ENCODE measurements around the gene SLC8A2.

SLC8A2 gene

GRCh38 chr19:47514151-47514868 is 42.6 kb upstream of the SLC8A2 start:
- DNase-seq (ENCODE audit: extremely low read depth, low read depth): no peak
- no peak for TF ChIP-seq CTCF (IDR thresholded peaks at IDR 0.05; ENCODE audit: low read depth, low read length, missing control alignments)
- H3K4me3 ChIP-seq (replicated peaks; ENCODE audit: low read depth, low read length): peak overlapping the region; percentile 87

GRCh38 chr19:47512948-47513319 is 41.2 kb upstream of the SLC8A2 start:
- no peak for TF ChIP-seq CTCF (IDR thresholded peaks at IDR 0.05; ENCODE audit: low read depth, low read length, missing control alignments)
- peak overlapping the region; percentile 87 for H3K4me3 ChIP-seq (replicated peaks; ENCODE audit: low read depth, low read length)
- DNase-seq (ENCODE audit: extremely low read depth, low read depth): no peak

- peak overlapping the region; percentile 87 for H3K4me3 ChIP-seq (replicated peaks; ENCODE audit: low read depth, low read length)
- no peak for DNase-seq (ENCODE audit: extremely low read depth, low read depth)
- no peak for TF ChIP-seq CTCF (IDR thresholded peaks at IDR 0.05; ENCODE audit: low read depth, low read length, missing control alignments)
These were observed 40.7 kb upstream of the SLC8A2 start for GRCh38 chr19:47512183-47512947.

DNA sequence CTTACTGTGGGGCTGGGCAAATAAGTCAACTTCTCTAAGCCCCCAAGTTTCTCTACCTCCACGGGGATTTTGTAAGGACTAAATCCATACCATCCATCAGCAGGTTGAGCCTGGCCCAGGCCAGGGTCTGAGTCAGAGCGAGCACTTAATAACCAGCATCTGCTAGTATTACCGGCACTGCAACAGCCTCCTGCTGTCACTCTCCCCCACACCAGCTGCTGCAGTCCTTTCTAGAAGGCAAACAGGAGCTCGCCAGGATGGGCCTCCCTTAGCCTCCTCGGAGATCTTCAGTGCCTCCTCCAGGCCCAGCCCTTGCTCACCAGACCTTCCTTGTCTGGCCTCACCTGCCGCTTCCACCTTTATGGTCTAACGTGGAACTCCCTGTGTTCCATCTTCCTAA is 40.0 kb upstream of the SLC8A2 start:
- no peak for DNase-seq (ENCODE audit: extremely low read depth, low read depth)
- H3K4me3 ChIP-seq (replicated peaks; ENCODE audit: low read depth, low read length): no peak overlapping the region
- TF ChIP-seq CTCF (IDR thresholded peaks at IDR 0.05; ENCODE audit: low read depth, low read length, missing control alignments): no peak

DNA sequence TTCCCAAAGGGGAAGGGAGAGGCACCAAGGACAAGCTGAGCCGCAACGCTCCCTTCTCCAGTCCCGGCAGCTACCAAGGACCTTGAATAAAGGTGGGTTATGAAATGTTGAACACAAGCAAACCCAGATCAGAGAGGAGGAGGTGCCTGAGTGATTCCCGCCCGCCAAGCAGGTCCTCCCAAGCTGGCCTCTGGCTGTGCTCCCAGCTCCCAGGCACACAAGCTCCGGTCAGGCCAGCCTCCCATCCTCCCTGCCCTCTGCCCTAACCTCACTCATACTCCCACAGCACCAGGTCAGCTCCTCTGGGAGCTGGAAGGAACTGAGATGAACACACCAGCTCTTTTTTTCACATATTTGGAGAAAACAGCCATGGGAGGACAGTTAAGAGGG is 39.4 kb upstream of the SLC8A2 start:
- no peak for DNase-seq (ENCODE audit: extremely low read depth, low read depth)
- TF ChIP-seq CTCF (IDR thresholded peaks at IDR 0.05; ENCODE audit: low read depth, low read length, missing control alignments): no peak
- H3K4me3 ChIP-seq (replicated peaks; ENCODE audit: low read depth, low read length): no peak overlapping the region

DNA sequence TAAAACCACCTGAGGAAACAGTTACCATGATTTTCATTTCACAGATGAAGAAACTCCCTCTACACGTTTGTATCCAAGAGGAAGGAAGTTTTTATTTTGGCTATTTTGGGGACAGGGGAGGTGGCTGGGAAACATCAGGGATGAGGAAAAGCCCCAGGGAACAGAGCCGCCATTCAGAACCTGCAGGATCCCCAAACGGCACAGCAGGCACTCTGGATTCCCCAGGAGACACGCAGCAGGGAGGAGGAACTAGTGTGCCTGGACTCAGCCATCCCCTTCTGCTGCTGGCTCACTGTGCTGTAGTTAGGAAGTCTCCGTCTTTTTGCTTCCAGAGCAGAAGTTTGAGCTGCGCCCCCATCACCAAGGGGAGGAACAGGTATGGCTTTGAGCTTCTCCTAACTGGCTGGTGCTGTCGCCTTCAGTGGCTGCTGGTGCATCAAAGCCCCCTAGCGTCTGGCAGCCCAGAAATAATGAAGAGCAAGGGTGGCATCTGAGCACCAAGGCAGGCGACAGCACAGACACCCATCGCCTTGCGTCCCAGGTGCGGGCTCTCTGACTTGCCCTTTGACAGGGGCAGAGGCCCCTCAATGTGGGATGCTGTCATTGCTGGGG is 38.9 kb upstream of the SLC8A2 start:
- no peak for DNase-seq (ENCODE audit: extremely low read depth, low read depth)
- no peak for TF ChIP-seq CTCF (IDR thresholded peaks at IDR 0.05; ENCODE audit: low read depth, low read length, missing control alignments)
- no peak overlapping the region for H3K4me3 ChIP-seq (replicated peaks; ENCODE audit: low read depth, low read length)

All from HFF-Myc (cell line).